Tracheal epithelial cell (primary cell): Measurements from ENCODE around the gene STK38. TPM values are rescaled to one million over a fixed set of nuclear protein-coding genes. Genes with fewer than 3 reads are reported as not detected.

ENCODE experiments used
- total RNA-seq: library from RNA; depleted of rRNA; stranded (reverse); fragments of >200 nt; gene quantifications from 2 replicates; pipeline ENCODE4 v1.2.1, GENCODE V29; 2014

Gene STK38
- 15.4 and 19.2 TPM in 2 replicates for total RNA-seq

GRCh38 chr6:36546920-36547645, at the start of gene STK38:
Gene STK38 (minus strand): TSS chr6:36547479. CDS start chr6:36540202, 7,277 bp downstream.

GRCh38 chr6:36594029-36594815, 46.9 kb upstream of the STK38 start, which contains the start of gene SRSF3:
Gene SRSF3 (plus strand): TSS chr6:36594362. CDS start chr6:36596763, 2,401 bp downstream.

Other genes with a start within 250 kb of the STK38 start
- 0.24 TPM in 1 of 2 replicates, not detected in the other for gene BNIP5, start 210.6 kb downstream of the STK38 start, total RNA-seq
- 0.24 TPM in 1 of 2 replicates, not detected in the other for gene ETV7, start 159.8 kb downstream of the STK38 start, total RNA-seq
- not detected in 2 replicates for gene PXT1, start 104.6 kb downstream of the STK38 start, total RNA-seq
- 30.9 and 34.5 TPM in 2 replicates for gene KCTD20, start 104.5 kb downstream of the STK38 start, total RNA-seq
- gene SRSF3, start 46.9 kb upstream of the STK38 start, total RNA-seq, result 136 and 301 TPM in 2 replicates
- gene CDKN1A, start 131.2 kb upstream of the STK38 start, total RNA-seq, result 384 and 499 TPM in 2 replicates
- gene RAB44, start 150.3 kb upstream of the STK38 start, total RNA-seq, result under 0.01 TPM in 1 of 2 replicates, not detected in the other